ENCODE results near the gene PDE1A.

PDE1A gene

GRCh38 chr2:182319556-182320505, 107.0 kb downstream of the PDE1A start:
- no peak for TF ChIP-seq CTCF (IDR thresholded peaks at IDR 0.05)
- DNase-seq (ENCODE audit: low spot score) = no peak
- H3K27ac ChIP-seq = no peak overlapping the region
- H3K4me3 ChIP-seq = no peak overlapping the region

- Histone ChIP-seq H3K4me3 (no peak overlapping the region), H3K27ac (no peak overlapping the region)
- TF ChIP-seq CTCF (IDR thresholded peaks at IDR 0.05) = no peak
- no peak for DNase-seq (ENCODE audit: low spot score)
These were observed 108.2 kb downstream of the PDE1A start for GRCh38 chr2:182318466-182319220.

- no peak for TF ChIP-seq CTCF (IDR thresholded peaks at IDR 0.05)
- DNase-seq (ENCODE audit: low spot score) = no peak
- no peak overlapping the region for H3K27ac ChIP-seq
- H3K4me3 ChIP-seq = no peak overlapping the region
These were observed 109.9 kb downstream of the PDE1A start for GRCh38 chr2:182316950-182317349.

DNA sequence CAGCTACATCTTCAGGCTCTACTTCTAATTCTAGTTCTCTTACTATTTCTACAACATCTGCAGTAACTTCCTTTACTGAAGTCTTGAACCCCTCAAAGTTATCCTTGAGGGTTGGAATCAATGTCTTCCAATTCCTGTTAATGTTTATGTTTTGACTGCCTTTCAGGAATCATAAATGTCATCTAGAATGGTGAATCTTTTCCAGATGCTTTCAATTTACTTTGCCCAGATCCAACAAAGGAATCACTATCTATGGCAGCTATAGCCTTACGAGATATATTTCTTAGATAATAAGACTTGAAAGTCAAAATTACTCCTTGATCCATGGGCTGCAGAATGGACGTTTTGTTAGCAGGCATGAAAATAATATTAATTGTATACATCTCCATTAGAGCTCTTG, 123.9 kb downstream of the PDE1A start:
- Histone ChIP-seq H3K4me3 (no peak overlapping the region), H3K27ac (no peak overlapping the region)
- no peak for TF ChIP-seq CTCF (IDR thresholded peaks at IDR 0.05)
- no peak for DNase-seq (ENCODE audit: low spot score)

GRCh38 chr2:182302174-182302573, 124.7 kb downstream of the PDE1A start:
- DNase-seq (ENCODE audit: low spot score) = no peak
- Histone ChIP-seq H3K4me3 (no peak overlapping the region), H3K27ac (no peak overlapping the region)
- TF ChIP-seq CTCF (IDR thresholded peaks at IDR 0.05) = no peak

- no peak for TF ChIP-seq CTCF (IDR thresholded peaks at IDR 0.05)
- no peak for DNase-seq (ENCODE audit: low spot score)
- Histone ChIP-seq H3K4me3 (no peak overlapping the region), H3K27ac (no peak overlapping the region)
These were observed 125.7 kb downstream of the PDE1A start for GRCh38 chr2:182301093-182301492.

All from coronary artery (tissue), 2 donors.